PFSK-1 (cell line): ENCODE results near the gene KRTAP23-1.

ENCODE experiments used
- POLR2AphosphoS5 ChIP-seq: IDR thresholded peaks from 2 replicates; pipeline ENCODE4 v1.6.1; 2012; ENCODE audit warnings: low read depth, mild to moderate bottlenecking, control low read depth, low read length, moderate library complexity
- SIN3A ChIP-seq: IDR thresholded peaks from 2 replicates; pipeline ENCODE4 v1.6.1; 2012; ENCODE audit warnings: mild to moderate bottlenecking, low read length, moderate library complexity, borderline replicate concordance; ENCODE audit not compliant: insufficient read depth

DNA sequence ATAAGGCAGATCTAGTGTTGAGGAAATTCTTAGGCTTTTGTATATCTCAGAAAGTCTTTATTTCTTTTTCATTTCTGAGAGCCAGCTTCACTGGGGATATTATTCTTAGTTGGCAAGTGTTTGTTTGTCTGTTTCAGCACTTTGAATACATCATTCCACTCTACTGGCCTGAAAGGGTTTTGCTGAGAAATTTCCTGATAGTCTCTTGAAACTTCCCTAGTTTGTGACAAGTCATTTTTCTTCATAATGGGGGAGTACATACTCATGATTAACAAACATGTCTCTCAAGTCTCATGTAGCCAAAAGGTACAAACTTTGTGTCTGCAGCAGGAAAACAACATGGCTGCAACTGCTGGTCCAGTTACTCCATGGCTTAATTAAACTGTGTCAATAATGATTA lies 22.0 kb downstream of the KRTAP23-1 start:
- TF ChIP-seq SIN3A, result no peak
- no peak for TF ChIP-seq POLR2AphosphoS5
